Stimulated activated CD4-positive, alpha-beta T cell treated with anti-CD3 and anti-CD28 coated beads, TNF-alpha, amount 100 ng/mL, for 24 hours (primary cell): ENCODE data around the gene LETM1.

Source experiments
- DNase-seq, 3 experiments: peaks; one replicate each; pipeline ENCODE4 v3.0.0-alpha.2; 2020; ENCODE audit warnings: low read depth in 3 of 3

The LETM1 gene

GRCh38 chr4:1825326-1825725, 30.6 kb downstream of the LETM1 start:
- no peak for DNase-seq

- DNase-seq, result no peak
Observed at GRCh38 chr4:1824746-1825145, 31.2 kb downstream of the LETM1 start.

GRCh38 chr4:1823545-1823932, 32.4 kb downstream of the LETM1 start:
- no peak for DNase-seq

GRCh38 chr4:1822568-1823544, 33.1 kb downstream of the LETM1 start:
- no peak for DNase-seq

GRCh38 chr4:1821679-1822567, 34.0 kb downstream of the LETM1 start:
- no peak for DNase-seq

- no peak for DNase-seq
Observed at GRCh38 chr4:1819816-1820215, 36.1 kb downstream of the LETM1 start.

GRCh38 chr4:1819284-1819683, 36.7 kb downstream of the LETM1 start:
- no peak for DNase-seq

GRCh38 chr4:1815997-1816860, 39.7 kb downstream of the LETM1 start:
- DNase-seq, result no peak

GRCh38 chr4:1815096-1815996, 40.6 kb downstream of the LETM1 start:
- DNase-seq, result no peak

GRCh38 chr4:1814453-1814852, 41.5 kb downstream of the LETM1 start:
- DNase-seq, result no peak

GRCh38 chr4:1813915-1814314, 42.0 kb downstream of the LETM1 start:
- no peak for DNase-seq

- no peak for DNase-seq
Observed at GRCh38 chr4:1813231-1813630, 42.7 kb downstream of the LETM1 start.

- no peak for DNase-seq
Observed at GRCh38 chr4:1812720-1813119, 43.2 kb downstream of the LETM1 start.

GRCh38 chr4:1810765-1811164, 45.2 kb downstream of the LETM1 start:
- DNase-seq, result no peak

- DNase-seq, result peak; percentile 18 to 67 (median 46)
Observed at GRCh38 chr4:1809754-1810502, 46.0 kb downstream of the LETM1 start.

- DNase-seq, result no peak
Observed at GRCh38 chr4:1808851-1809753, 46.9 kb downstream of the LETM1 start.

- no peak for DNase-seq
Observed at GRCh38 chr4:1808396-1808795, 47.6 kb downstream of the LETM1 start.

- DNase-seq, result no peak
Observed at GRCh38 chr4:1807332-1807777, 48.6 kb downstream of the LETM1 start.
